Heart right ventricle (tissue), 16 donors: ENCODE data around the gene TMEM61. TPM values are rescaled to one million over a fixed set of nuclear protein-coding genes. Genes with fewer than 3 reads are reported as not detected.

ENCODE experiments used
- ATAC-seq, 8 donors: fragments of 200-7000 bp; cut with Tn5 transposase; one replicate each; pipeline ENCODE4 v1.9.1; 2020; ENCODE audit warnings: mild to moderate bottlenecking in 8 of 8, moderate library complexity in 8 of 8, moderate number of reproducible peaks in 1 of 8
- DNase-seq, 2 donors: peaks; one replicate each; pipeline ENCODE4 v3.0.0-alpha.2; 2020
- H3K27ac ChIP-seq, 10 donors: fragments of 200-600 bp; sonication (generic) in 2 of 10; one replicate each; pipeline versions ENCODE4 v1.5.0 to v1.8.0; 2020 to 2022; ENCODE audit warnings: mild to moderate bottlenecking in 3 of 10
- H3K27me3 ChIP-seq, 7 donors: fragments of 200-600 bp; one replicate each; pipeline ENCODE4 v1.8.0; 2021 to 2022; ENCODE audit warnings: mild to moderate bottlenecking in 2 of 7
- H3K36me3 ChIP-seq, 9 donors: fragments of 200-600 bp; sonication (generic) in 1 of 9; one replicate each; pipeline versions ENCODE4 v1.5.0 to v1.8.0; 2020 to 2022; ENCODE audit warnings: mild to moderate bottlenecking in 2 of 9
- H3K4me1 ChIP-seq, 9 donors: fragments of 200-600 bp; sonication (generic) in 1 of 9; one replicate each; pipeline versions ENCODE4 v1.5.0 to v1.8.0; 2020 to 2022; ENCODE audit warnings: mild to moderate bottlenecking in 4 of 9
- H3K4me3 ChIP-seq, 10 donors: fragments of 200-600 bp; sonication (generic) in 2 of 10; one replicate each; pipeline versions ENCODE4 v1.5.0 to v1.8.0; 2020 to 2022; ENCODE audit warnings: mild to moderate bottlenecking in 7 of 10, moderate library complexity in 2 of 10
- H3K9me3 ChIP-seq, 11 donors: fragments of 200-600 bp in 10 of 11; sonication (generic) in 2 of 11; one replicate each; pipeline versions ENCODE4 v1.5.0 to v1.8.0; 2013 to 2022; ENCODE audit warnings: mild to moderate bottlenecking in 2 of 11, control low read depth in 1 of 11, moderate library complexity in 1 of 11
- WGBS, 2 donors: extraction: QIAGEN DNeasy Blood & Tissue Kit; methylation state at CpG; one replicate each; pipeline ENCODE4 v1.1.7; 2013; ENCODE audit warnings: inconsistent platforms in 1 of 2; 5-methylcytosine and 5-hydroxymethylcytosine counted together
- intact Hi-C, 10 donors: fragments of 100-400 bp; cut with DNase I; formaldehyde crosslinking; loops; one replicate each; pipeline versions ENCODE4 v1.11.1 to v1.14.2; 2022
- polyA plus RNA-seq, 2 donors: library from polyadenylated mRNA; stranded (reverse); fragments of 200-250 nt; gene quantifications; one replicate each; pipeline ENCODE4 v1.2.3, GENCODE V29; 2013
- total RNA-seq, 10 donors: library from RNA; stranded (reverse); fragmentation: NEBNext Ultra II Directional in 3 of 10; extraction: Animal tissue kit (Norgen Biotek cat#: 25700) in 3 of 10; gene quantifications; one replicate each; pipeline versions ENCODE4 v1.2.1 to v1.2.4, GENCODE V29; 2021 to 2023
- TF ChIP-seq, protein P1 (sequence below), 9 donors: fragments of 200-600 bp; sonication (generic) in 2 of 9; IDR thresholded peaks; one replicate each; pipeline versions ENCODE4 v1.5.0 to v1.8.0; 2021 to 2022; ENCODE audit warnings: antibody characterized with exemption in 9 of 9, mild to moderate bottlenecking in 5 of 9, moderate library complexity in 1 of 9
- donor health status: Arrhythmogenic right ventricular cardiomyopathy.
- donor health status: ischemic (EF 13 %, LVEDD 7.1; RV severe dilation, severe dysfunction).
- donor health status: healthy with polysubstance abuse.
- donor health status: DM: no; HTN: yes; CAD: no.
- donor health status: DM: no; HTN: no; CAD: no.
- donor health status: ischemic (EF 25% LVEDD 6.9; RV normal size, moderate dysfunction).
- donor health status: ischemic (EF 25% LVEDD 5.7; RV mildly dilated, moderate dysfunction).
- donor health status: healthy.
- donor health status: DM: yes; HTN: yes; CAD: no.
- donor health status: Ischemic cardiomyopathy.
- donor health status: ischemic (EF 35%, LVEDD 5.7; RV mildly dilated, moderate dysfunction).
- donor health status: nonischemic (EF 11% LVEDD 7.7; RV severe dilation, severe dysfunction).
- donor health status: DM: yes; HTN: yes; CAD: no.
- donor health status: PGD.
- donor health status: ischemic (EF 29% LVEDD 5.4; RV normal size, mild dysfunction).
- donor health status: nonischemic (EF 23%, LVEDD 6.1; RV moderate dilation, normal function).

TMEM61 gene
- total and polyA plus RNA-seq, 12 donors = 0.03 to 0.37 TPM; not detected in 10

- TF ChIP-seq, protein P1, sequence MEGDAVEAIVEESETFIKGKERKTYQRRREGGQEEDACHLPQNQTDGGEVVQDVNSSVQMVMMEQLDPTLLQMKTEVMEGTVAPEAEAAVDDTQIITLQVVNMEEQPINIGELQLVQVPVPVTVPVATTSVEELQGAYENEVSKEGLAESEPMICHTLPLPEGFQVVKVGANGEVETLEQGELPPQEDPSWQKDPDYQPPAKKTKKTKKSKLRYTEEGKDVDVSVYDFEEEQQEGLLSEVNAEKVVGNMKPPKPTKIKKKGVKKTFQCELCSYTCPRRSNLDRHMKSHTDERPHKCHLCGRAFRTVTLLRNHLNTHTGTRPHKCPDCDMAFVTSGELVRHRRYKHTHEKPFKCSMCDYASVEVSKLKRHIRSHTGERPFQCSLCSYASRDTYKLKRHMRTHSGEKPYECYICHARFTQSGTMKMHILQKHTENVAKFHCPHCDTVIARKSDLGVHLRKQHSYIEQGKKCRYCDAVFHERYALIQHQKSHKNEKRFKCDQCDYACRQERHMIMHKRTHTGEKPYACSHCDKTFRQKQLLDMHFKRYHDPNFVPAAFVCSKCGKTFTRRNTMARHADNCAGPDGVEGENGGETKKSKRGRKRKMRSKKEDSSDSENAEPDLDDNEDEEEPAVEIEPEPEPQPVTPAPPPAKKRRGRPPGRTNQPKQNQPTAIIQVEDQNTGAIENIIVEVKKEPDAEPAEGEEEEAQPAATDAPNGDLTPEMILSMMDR (IDR thresholded peaks at IDR 0.05) = no peak
Measured at GRCh38 chr1:55034476-55035133, 54.2 kb downstream of the TMEM61 start.

GRCh38 chr1:55035904-55036303, 55.5 kb downstream of the TMEM61 start:
- ATAC-seq = no peak
- WGBS, 2 donors = 53 to 64% methylated on average over 4 of the region's 4 CpGs
- peaks cover 4 to 80% (median 76%) of the 10 kb centered on the region in 7 donors for H3K27me3 ChIP-seq

More at GRCh38 chr1:55034476-55035133, 54.2 kb downstream of the TMEM61 start:
- peaks cover 0 to 8% (median 5%) of the 10 kb centered on the region in 9 donors for H3K4me1 ChIP-seq
- H3K4me3 ChIP-seq = no peak overlapping the region
- 92 to 93% methylated on average over 6 of the region's 6 CpGs for WGBS, 2 donors
- peaks cover 0 to 67% (median 63%) of the 10 kb centered on the region in 7 donors for H3K27me3 ChIP-seq
- intact Hi-C loops = no loop called here
- no peaks in the 10 kb centered on the region for H3K9me3 ChIP-seq
- H3K27ac ChIP-seq = no peak overlapping the region
- DNase-seq (no peak), ATAC-seq (no peak)
- H3K36me3 ChIP-seq = no peaks in the 10 kb centered on the region

DNA sequence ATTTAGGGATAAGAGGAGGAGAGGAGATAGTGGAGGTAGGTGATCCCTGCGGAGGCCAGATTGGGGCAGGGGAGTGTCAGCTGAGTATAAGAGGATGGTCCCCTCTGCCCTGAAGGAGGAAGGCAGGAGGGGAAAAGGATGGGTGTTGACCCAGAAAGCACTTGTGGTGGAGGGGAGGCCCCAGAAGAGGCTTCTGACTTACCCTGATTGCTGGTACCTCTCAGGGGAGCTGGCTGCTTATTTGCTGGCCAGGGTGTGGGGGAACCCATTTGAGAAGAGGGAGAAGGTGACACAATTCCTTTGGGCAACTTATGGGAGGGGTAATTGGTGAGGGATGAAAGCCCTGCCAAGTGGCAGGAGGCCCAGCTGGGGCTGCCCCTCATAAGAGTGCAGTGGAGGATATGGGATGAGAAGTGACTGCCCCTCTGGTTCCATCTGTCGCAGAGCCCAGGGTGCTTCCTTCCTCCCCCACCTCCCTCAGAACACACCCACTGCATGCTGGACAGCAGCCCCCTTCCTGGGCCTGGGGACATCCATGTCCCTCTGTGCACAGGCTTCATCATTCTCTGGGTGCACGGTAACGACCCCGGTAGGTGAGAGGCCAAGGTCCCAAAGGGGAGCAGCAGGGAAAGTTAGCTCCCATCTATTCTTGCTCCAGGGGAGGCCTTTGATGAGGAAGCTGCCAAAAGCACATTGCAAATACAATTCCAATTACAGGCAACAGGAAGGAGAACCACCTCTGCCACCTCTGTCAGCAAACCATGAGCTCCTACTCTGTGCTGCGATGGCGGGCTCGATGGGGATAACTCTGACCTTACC, 57.5 kb downstream of the TMEM61 start:
- no peak overlapping the region for H3K4me3 ChIP-seq
- H3K9me3 ChIP-seq = no peaks in the 10 kb centered on the region
- H3K27ac ChIP-seq = no peak overlapping the region
- no peaks in the 10 kb centered on the region for H3K36me3 ChIP-seq
- intact Hi-C loops = no loop called here
- no peak for DNase-seq
- peaks cover 4 to 89% (median 79%) of the 10 kb centered on the region in 7 donors for H3K27me3 ChIP-seq
- ATAC-seq = no peak
- 79 to 85% methylated on average over 8 of the region's 8 CpGs for WGBS, 2 donors
- TF ChIP-seq, protein P1 (IDR thresholded peaks at IDR 0.05) = no peak
- peaks cover 0 to 14% (median 9%) of the 10 kb centered on the region in 9 donors for H3K4me1 ChIP-seq

More at GRCh38 chr1:55035904-55036303, 55.5 kb downstream of the TMEM61 start:
- Histone ChIP-seq H3K36me3 (no peaks in the 10 kb centered on the region), H3K4me3 (no peak overlapping the region), H3K27ac (no peak overlapping the region), H3K9me3 (no peaks in the 10 kb centered on the region), H3K4me1 (peaks cover 0 to 14% (median 9%) of the 10 kb centered on the region in 9 donors)
- intact Hi-C loops = no loop called here
- DNase-seq = no peak
- TF ChIP-seq, protein P1 (IDR thresholded peaks at IDR 0.05) = no peak

DNA sequence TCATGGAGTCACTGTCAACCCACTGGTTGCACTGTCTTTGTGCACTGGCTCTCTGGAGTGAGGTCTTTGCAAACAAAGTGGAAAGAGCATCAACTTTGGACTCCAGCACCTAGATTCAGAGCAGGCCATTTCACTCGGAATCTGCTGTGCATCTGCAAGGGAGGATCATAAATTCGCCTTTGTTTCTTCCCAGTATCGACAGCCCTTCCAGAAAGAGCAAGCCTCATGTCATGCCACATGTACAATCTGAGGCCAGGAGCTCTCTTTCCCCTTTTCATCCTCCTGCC, 58.1 kb downstream of the TMEM61 start:
- H3K4me1 ChIP-seq = peaks cover 0 to 14% (median 9%) of the 10 kb centered on the region in 9 donors
- no peak overlapping the region for H3K4me3 ChIP-seq
- H3K27ac ChIP-seq = no peak overlapping the region
- no peaks in the 10 kb centered on the region for H3K9me3 ChIP-seq
- peaks cover 4 to 86% (median 76%) of the 10 kb centered on the region in 7 donors for H3K27me3 ChIP-seq
- TF ChIP-seq, protein P1 (IDR thresholded peaks at IDR 0.05) = no peak
- WGBS, 2 donors = 86 to 95% methylated on average over 3 of the region's 3 CpGs
- DNase-seq = no peak
- intact Hi-C loops = no loop called here
- no peak for ATAC-seq
- H3K36me3 ChIP-seq = no peaks in the 10 kb centered on the region
